ENCODE data around the gene KLRF1.

Gene KLRF1

DNA sequence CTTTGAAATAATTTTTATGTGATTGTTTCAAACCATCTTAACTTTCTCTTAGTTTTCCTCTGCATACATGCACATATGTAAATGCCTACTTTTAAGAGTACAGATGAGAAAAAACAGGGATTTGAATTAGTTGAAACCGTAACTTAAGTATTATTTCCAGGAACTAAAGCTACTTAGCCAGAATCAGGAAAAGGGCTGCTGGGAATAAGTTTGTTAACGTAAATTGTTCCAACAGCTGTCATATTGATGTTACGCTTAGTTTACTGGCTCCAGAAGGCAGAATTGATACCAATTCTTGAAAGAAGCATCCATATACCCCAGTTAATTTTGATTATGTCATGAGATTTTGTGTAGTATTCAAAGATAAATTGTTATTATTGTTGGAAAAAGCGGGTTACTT, 17.9 kb upstream of the KLRF1 start:
- DNase-seq: no peak

DNA sequence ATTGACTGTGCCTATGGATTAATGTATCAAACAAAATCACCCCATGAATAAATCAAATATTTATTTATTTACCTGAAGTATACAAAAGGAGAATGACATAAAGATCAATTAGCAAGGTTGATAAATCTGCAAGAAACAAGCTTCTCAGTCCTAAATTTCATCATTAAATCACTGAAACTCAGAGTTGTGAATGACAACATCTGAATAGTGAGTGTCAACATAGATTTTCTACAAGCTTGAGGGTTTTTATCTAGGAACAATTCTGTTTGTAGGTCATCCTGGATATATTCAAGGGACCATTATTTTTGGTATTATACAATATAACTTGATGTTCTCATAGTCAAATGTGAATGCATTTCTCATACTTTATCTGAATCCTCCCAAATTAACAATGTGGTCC, 17.4 kb upstream of the KLRF1 start:
- no peak for DNase-seq

DNA sequence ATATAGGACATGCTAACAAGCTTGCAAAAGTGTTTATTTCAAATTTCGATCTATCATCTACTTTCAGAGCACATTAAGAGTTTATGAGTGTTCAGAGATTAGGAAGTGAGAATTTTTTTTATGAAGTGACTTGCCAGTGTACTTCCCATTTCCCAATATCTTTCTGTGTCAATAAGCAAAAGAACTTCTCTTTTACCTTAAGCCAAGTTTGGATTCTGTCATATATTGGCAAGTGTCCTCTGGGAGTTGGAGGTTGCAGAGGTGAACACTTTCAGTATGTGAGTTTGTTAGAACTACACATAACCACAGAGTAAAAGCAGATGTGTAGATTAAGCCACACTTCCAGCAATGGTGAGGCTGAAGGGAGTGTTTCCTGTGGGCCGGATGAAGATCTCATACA, 16.6 kb upstream of the KLRF1 start:
- no peak for DNase-seq

DNA sequence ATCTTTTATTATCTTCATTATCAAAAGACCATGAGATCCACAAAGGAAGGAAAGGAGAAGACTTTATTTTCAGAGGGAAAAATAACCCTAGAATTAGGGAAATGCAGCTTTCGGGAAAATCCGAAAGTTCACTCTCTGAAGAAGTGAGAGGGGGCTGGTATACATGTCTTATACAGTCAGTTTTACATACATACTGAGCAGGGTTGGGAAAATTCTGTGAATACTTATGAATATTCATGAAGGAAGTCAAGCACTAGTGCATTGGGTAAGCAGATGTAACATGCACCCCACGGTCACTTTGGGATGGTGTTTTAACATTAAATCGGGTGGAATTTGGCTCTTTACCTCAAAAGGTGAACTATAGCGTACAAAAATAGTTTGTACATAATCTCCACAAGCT, 15.7 kb upstream of the KLRF1 start:
- DNase-seq: no peak

DNA sequence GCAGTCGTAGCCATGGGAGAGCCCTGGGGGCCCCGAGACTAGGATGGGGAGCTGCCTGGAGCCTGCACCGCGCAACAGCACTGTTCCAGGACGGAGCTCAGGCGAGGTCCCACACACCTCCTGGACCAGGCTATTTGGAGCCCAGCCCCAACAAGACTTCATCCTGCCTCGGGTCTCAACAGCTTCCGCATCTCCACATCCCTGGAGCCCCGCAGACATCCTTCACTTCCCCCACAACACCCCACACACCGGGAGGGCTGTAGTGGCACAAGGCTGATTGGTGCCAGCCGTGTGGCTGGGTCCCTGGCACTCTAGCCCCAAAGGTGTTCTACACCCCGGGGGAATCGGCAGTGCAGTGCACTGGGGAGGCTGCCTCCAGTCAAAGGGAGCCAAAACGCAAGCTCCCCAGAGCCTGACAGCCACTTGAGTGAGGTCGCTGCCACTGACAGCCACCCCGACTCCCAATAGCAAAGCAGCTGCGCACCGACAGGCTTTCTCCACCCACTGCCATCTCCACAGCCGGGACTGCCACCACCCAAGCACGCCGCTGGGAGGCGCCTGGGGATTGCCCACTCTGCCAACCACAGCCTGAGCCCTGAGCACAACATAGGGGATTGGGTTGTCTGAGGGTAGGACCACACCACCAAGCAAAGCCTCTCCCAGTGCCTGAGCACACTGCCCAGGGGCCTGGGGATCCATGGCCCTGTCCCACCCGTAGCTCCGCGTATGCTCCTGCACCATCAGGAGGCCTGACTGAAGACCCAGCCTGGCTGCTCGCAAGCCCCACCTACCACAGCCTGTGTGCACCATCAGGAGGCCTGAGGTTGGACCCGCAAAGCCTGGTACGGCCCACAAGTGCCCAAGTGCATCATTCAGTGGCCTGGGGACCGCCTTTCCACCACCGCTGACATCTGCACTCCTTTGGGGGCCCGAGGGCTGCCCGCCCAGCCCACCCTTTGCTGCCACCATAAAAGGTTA, 13.2 kb upstream of the KLRF1 start:
- DNase-seq: no peak

DNA sequence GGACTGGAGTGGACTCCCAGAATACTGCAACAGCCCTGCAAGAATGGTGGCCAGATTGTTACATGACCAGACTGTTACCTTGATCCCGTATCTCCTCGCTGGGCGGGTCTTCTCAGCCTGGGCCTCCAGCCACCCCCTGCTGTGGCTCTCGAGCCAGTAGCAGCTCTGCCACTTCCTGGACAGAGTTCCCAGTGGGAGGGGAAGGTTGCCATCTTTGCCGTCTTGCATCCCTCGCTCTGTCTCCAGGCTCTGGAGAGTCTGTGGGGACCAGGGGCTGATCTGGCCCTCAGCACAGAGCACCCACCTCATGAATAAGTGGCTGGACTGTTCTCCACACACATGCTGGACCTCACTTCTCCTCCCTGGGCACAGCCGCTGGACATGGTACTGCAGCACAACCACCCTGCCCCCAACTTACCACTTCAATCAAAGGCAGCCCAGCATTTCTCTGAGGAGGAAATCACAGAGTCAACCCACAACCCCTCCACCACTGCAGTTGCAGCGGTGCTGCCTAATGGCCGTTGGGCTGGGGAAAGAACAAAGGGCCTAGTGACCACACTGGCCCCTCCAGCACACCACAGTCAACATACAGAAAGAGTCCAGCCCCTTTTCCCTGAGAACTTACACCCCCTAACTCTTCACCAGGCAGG, 6.9 kb upstream of the KLRF1 start:
- no peak for DNase-seq

DNA sequence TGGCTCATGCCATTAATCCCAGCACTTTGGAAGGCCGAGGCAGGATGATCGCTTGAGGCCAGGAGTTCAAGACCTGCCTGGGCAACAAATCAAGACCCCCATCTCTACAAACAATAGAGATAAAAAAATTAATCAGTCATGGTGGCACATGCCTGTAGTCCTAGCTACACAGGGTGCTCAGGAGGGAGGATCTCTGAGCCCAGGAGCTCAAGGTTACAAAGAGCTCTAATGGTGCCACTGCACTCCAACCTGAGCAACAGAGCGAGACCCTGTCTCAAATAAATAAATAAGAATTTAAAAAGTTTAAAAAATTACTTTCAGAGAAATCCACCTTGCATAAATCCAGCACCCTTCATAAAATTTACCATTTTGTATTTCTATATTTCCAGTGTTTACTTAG, 2.2 kb downstream of the KLRF1 start:
- DNase-seq: no peak

DNA sequence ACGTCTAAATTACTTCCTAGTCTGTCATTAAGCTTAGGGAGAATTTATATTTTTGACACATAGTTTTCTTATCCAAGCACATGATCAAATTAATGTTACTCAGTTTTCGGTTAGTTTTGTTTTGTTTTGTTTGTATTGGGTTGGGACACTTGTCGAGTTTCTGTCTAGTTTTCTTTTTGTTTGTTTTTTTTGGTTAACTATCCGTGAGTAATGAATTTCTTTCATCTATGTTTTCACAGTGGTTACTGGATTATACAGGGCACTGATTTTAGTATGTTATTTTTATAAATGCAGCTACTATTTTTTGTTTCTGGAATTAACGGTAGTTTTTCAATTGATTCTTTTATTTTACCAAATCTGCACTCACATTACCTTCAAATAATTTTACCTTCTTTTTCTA, 2.7 kb downstream of the KLRF1 start:
- no peak for DNase-seq

DNA sequence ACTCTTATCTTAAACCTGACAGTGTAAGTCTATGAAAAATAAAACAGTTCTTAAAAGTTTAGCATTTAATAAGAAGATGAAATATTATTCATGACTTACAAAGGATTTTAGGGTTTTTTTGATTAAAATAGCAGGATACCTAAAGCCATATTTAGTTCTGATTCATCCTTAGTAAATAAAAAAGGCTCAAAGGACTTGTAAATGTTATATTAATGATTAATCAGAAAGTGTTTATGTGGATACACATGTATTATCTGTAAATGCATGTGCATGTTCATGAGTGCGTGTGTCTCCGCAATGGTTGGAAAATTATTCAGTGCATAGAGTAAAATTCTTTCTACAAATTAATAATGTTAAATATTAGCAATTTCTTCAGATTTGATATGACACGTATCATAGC, 4.4 kb downstream of the KLRF1 start:
- DNase-seq: no peak

DNA sequence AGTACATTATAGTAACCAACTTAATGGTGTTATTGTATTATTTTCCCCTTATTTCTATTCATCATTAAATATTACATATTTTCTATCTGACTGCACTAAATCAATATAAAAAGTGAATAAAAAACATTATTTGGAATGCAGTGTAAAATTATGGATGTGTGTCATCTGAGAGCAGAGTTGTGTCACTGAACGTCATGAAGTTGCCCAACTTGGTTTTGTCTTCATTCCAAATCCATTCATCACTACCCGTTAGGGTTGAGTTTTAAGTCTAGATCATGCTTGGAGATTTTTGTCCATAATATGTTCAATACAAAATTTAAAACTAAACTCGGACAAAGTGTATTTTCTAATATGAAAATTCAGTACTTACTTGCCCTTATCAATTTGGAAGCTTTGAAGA, 16.1 kb downstream of the KLRF1 start:
- DNase-seq: no peak

DNA sequence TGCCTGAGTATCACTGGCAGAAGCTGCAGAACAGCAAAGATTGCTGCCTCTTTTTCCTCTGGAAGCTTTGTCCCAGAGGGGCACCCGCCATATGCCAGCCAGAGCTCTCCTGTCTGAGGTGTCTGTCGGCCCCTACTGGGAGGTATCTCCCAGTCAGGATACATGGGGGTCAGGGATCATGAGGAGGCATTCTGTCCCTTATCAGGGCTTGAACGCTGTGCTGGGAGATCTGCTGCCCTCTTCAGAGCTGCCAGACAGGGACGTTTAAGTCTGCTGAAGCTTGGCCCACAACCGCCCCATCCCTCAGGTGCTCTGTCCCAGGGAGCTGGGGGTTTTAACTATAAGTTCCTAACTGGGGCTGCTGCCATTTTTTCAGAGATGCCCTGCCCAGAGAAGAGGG, 21.6 kb downstream of the KLRF1 start:
- no peak for DNase-seq

DNA sequence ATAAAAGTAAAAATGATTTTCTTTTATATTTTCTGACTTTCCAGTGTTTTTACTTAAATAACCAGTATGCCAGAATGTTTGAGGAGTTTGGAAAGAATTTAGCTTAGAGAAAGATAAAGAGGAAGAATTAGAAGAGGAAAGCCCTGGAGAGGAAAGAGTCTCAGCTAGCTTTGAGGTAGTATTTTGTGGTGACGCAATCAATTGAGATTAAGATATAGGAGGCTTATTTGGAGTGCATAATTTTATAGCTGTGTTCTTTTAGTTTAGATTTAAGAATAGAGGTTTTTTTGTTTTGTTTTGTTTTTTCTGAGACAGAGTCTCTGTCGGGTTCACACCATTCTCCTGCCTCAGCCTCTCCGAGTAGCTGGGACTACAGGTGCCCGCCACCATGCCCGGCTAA, 23.8 kb downstream of the KLRF1 start:
- no peak for DNase-seq

DNA sequence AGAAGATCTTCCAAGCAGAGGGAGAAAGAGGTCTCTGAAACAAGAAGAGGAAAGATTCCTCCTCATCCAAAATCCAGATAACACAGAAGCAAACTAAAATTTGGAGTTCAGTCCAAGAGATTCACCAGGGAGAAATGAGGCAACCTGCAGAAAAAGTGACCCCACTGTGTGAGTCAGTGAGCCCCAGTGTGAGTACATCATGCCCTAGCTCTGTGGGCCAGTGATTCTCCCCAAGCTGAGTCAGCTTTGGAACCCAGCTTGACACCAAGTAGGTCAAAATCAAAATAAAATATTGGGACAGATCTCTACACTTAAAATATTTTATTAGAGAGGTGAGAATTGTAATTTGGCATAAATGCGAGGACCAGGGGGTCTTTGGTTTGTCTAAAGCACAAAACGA, 24.6 kb downstream of the KLRF1 start:
- DNase-seq: no peak

DNA sequence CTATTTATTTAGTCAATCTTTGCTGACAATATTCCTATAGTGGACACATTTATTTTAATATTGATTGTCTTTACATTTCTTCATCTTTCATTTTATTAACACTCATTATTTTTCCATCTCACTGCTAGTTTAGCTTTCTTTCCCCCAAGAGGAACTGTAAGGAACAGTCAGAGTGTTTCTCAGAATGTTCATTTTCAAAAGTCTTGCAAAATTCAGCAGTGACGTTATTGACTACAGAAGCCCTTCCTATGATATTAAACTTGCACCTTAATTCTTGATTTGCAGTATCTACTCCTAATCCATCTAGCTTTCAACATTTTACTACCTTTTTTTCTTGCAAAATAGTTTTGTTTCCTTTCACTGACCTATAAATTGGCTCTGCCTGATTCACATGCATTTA, 28.9 kb downstream of the KLRF1 start:
- no peak for DNase-seq

DNA sequence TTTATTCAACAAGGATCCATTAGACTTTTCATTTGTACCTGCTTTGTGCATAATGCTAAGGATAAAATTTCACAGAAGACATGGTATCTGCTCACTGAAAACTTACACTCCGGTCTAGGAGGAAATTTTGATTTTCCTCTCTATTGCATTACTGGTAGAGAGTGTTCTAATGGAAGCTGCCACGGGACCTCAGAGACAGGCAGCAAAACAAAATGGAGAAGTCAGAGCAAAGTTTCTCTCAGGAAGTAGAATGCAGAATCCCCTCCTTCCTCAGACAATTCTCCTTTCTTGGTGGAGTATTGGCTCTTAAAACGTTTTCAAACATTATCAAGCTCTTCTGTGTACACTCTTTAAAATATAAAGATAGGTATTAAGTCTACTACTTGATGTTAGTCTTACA, 29.6 kb downstream of the KLRF1 start:
- DNase-seq: no peak

DNA sequence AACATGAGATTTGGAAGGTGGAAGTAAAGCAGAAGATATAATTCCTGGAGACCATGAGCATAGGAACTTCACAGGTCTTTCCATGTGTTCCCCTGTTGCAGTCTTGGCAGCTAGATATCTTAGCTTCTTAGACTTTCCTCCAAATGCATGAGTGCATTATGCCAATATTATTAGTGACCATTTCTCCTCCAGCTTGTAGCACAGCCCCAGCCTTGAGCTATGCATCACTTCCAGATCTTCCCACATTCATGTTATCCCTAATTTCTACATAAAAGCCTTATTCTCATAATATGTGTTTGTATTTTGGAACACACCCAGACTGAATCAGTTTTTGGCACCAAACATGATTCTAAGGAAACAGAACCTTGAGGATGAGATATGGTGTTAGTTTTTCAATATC, 30.9 kb downstream of the KLRF1 start:
- DNase-seq: no peak

DNA sequence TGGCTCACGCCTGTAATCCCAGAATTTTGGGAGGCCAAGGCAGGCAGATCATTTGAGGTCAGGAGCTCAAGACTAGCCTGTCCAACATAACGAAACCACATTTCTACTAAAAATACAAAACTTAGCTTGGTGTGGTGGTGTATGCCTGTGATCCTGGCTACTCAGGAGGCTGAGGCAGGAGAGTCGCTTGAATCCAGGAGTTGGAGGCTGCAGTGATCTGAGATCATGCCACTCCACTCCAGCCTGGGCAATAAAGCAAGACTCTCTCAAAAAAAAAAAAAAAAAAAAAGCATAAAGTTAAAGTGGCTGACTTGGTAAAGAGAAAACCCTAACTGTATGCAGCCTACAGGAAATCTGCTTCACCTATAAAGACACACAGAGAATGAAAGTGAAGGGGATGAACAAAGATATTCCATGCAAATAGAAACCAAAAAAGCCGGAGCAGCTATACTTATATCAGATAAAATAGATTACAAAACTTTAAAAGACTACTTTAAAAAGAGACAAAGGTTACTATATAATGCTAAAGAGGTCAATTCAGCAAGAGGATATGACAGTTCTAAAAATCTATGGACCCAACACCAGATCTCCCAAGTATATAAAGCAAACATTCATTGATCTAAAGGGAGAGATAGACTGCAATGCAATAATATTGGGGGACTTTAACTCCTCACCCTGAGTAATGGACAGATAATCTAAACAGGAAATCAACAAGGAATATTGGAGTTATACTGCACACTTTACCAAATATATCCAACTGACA, 37.8 kb downstream of the KLRF1 start:
- no peak for DNase-seq

DNA sequence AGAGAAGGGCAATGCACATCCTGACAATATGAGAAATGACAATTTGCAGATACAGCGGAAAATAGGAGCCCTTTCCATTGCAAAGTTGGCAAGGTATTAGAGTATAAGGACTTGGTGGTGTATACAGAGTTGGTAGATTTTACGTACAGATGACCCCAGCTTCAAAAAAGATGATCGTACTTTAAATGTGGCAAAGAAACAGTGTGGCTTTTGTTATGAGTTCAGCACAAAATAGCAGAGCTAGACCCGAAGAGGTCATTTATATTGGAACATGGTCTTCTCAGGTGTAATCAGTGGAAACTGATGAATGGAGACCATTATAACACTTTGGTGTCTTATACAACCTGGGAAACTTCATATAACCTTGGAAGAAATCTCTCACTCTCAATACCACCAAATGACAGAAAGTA, 39.6 kb downstream of the KLRF1 start:
- no peak for DNase-seq

DNA sequence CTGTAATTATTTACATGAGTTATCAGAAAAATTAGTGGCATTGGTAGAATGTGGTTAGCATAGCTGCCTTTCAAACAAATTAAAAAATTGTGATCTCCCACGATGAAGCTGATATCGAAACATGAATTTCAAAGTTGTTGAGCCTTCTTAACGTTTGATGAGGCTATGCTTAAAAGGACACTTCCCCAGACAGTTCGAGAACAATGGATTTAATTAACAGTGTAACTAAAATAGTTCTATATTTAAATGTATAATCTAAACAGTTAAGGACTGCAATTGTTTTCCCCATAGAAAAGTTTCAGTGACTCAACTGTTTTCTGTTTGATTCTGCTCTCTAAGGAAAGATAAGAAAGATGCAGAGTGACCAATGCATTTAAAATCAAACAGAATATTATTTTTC, 40.2 kb downstream of the KLRF1 start:
- no peak for DNase-seq

DNA sequence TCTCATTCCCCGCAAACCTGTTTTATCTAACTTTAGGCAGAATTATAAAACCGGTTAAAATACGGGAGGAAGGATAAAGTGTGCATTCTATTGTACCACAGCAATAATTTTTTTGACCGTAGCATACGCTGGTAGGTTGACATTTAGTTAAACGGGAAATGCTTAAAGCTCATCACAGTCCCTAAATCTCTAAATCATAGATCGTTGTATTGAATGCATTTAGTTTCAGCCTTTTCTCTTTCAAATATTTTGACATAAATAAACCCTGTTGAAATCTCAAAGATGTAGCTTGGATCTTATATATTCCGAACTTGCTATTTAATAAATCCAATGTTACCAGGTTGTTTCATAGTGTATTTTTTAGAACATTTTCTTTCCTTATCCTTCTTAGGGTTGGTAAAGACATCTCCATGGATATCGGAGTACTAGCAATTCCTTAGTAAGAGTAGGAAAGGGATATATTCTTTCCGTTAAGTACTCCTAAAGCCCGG, 41.1 kb downstream of the KLRF1 start:
- DNase-seq: no peak

DNA sequence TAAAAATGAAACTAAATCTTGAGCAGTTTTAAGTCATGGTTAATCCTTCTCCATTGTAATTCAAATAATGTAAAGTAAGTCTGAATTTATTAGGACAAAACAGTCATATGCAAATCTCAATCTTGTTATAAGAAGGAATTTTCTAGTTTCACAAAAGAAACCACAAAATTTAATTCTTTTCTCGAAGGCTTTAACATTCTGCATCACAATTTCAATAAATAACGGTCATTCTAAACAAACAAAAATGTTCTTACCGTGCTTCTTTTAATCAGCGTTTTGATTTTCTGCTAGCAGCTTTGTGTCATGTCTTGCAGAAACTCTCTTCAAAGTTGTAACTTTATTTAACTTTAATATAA, 41.6 kb downstream of the KLRF1 start:
- DNase-seq: no peak

DNA sequence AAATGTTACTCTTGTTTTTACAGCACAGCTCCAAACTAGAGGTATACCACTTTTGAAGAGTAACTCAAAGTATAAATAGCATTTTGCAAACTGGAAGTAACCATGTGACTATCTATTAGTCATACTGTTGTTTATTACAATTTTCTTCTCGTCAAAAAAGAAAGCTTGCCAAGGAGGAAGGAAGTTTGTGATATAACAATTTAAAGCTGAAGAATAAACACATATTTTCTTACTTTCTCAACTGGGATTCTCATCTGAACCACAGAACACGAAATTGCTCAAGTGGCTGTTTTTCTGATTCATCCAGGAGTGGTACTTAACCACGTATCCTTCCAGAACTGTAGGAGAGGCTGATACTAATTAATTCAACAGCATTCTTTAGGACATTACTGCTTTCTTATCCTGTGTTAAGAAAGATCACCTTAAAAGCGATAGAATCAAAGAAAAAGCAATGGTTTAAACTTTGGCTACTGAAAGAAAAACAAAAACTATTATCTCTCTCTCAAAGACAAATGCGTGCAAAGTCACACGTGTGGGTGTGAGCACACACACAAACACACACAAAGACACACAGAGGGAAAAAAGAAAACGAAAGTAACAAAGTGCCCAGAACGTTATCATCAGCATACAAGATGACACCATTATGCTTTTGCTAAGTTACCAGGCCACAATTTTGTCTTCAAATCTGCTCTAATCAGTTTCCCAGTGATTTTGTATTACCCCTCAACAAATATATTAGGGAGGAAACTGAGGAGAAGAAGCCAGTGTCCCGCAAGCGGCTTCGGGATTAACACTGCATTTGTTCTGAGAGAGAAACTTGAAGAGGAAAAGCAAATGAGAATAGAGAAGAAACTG, 42.3 kb downstream of the KLRF1 start, which contains the start of gene CLEC2B:
Gene CLEC2B, minus strand, starts transcription at position 48 of the 855 bp plus-strand sequence.
- DNase-seq: no peak
